ENCODE results near the gene SPTBN1. TPM values are rescaled to one million over a fixed set of nuclear protein-coding genes. Genes with fewer than 3 reads are reported as not detected.

Gene SPTBN1
- total and polyA plus RNA-seq, 2 experiments from 2014 or later, result 57.7 to 187 TPM

DNA sequence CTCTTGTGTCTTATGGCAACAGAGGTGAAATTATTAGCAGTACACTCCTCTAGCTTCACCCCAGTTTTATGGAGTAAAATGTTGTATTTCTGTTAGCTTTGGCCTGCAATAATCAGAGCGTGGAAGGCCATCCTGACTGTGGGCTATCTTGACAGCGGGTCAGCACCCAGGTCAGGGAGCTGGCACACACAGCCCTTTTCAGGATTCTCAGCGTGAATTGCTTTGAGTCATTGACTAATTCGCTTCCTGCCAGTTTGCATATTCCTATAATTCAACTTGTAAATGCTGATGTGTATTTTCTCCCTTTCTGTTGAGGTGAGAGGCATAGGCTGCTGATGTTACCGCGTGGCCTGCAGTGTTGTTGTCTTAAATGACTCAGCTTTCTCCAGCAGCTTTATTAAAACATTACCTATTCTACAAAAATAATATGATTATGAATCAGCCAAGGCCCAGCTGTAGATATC, 157.7 kb downstream of the SPTBN1 start:
- no peaks in the 10 kb centered on the region for H3K27me3 ChIP-seq (replicated peaks; ENCODE audit: insufficient read depth)
- peaks cover 47% of the 10 kb centered on the region for H3K36me3 ChIP-seq (ENCODE audit: low read depth)
- peaks cover 9% of the 10 kb centered on the region; the same call in 1 of the 2 replicates for H3F3A ChIP-seq (ENCODE audit: insufficient read depth)
- DNase-seq, result peak; percentile 17
- H3K4me3 ChIP-seq, result no peak overlapping the region
- in situ Hi-C loops (cut with MboI), result no loop called here
- peaks cover 81% of the 10 kb centered on the region for H3K79me2 ChIP-seq (ENCODE audit: insufficient read depth)
- H3K27ac ChIP-seq, result no peak overlapping the region
- H2AFZ ChIP-seq, result no peak overlapping the region
- no peaks in the 10 kb centered on the region for H3K9me3 ChIP-seq (ENCODE audit: low read depth)
- no peak overlapping the region for H3K4me2 ChIP-seq (ENCODE audit: unreplicated experiment)
- WGBS, 2 experiments (ENCODE audit: low coverage in 1 of 2, low lambda C conversion rate in 2 of 2, missing lambda C conversion rate in 2 of 2), result 91 to 94% methylated on average over 6 of the region's 6 CpGs
- no peaks in the 10 kb centered on the region for H3K9me2 ChIP-seq (ENCODE audit: insufficient read depth)
- no peak for TF ChIP-seq EZH2phosphoT487 (IDR thresholded peaks at IDR 0.05; ENCODE audit: insufficient read depth, low read depth)
- TF ChIP-seq EZH2 (IDR thresholded peaks at IDR 0.05; ENCODE audit: insufficient read depth, poor library complexity, severe bottlenecking), result no peak
- H4K20me1 ChIP-seq (ENCODE audit: insufficient read depth), result peaks cover 10% of the 10 kb centered on the region; the same call in 1 of the 2 replicates
- peaks cover 13% of the 10 kb centered on the region for H3K4me1 ChIP-seq (ENCODE audit: insufficient read depth)
- H3K9ac ChIP-seq, result no peak overlapping the region

GRCh38 chr2:54614819-54615218, 158.7 kb downstream of the SPTBN1 start:
- H3K27me3 ChIP-seq (replicated peaks; ENCODE audit: insufficient read depth), result no peaks in the 10 kb centered on the region
- H2AFZ ChIP-seq, result no peak overlapping the region
- H3K9me3 ChIP-seq (ENCODE audit: low read depth), result no peaks in the 10 kb centered on the region
- H3F3A ChIP-seq (ENCODE audit: insufficient read depth), result peaks cover 9% of the 10 kb centered on the region; the same call in 1 of the 2 replicates
- H3K9me2 ChIP-seq (ENCODE audit: insufficient read depth), result no peaks in the 10 kb centered on the region
- peaks cover 13% of the 10 kb centered on the region for H3K4me1 ChIP-seq (ENCODE audit: insufficient read depth)
- DNase-seq, result no peak
- no peak overlapping the region for H3K4me2 ChIP-seq (ENCODE audit: unreplicated experiment)
- peaks cover 57% of the 10 kb centered on the region for H3K36me3 ChIP-seq (ENCODE audit: low read depth)
- no peak overlapping the region for H3K27ac ChIP-seq
- TF ChIP-seq EZH2 (IDR thresholded peaks at IDR 0.05; ENCODE audit: insufficient read depth, poor library complexity, severe bottlenecking) (no peak), EZH2phosphoT487 (IDR thresholded peaks at IDR 0.05; ENCODE audit: insufficient read depth, low read depth) (no peak)
- 0 out of 2 replicates have a peak, but pooled peaks cover 4% of the 10 kb centered on the region for H4K20me1 ChIP-seq (ENCODE audit: insufficient read depth)
- H3K4me3 ChIP-seq, result no peak overlapping the region
- no peak overlapping the region for H3K9ac ChIP-seq
- in situ Hi-C loops (cut with MboI), result no loop called here
- peaks cover 71% of the 10 kb centered on the region for H3K79me2 ChIP-seq (ENCODE audit: insufficient read depth)

DNA sequence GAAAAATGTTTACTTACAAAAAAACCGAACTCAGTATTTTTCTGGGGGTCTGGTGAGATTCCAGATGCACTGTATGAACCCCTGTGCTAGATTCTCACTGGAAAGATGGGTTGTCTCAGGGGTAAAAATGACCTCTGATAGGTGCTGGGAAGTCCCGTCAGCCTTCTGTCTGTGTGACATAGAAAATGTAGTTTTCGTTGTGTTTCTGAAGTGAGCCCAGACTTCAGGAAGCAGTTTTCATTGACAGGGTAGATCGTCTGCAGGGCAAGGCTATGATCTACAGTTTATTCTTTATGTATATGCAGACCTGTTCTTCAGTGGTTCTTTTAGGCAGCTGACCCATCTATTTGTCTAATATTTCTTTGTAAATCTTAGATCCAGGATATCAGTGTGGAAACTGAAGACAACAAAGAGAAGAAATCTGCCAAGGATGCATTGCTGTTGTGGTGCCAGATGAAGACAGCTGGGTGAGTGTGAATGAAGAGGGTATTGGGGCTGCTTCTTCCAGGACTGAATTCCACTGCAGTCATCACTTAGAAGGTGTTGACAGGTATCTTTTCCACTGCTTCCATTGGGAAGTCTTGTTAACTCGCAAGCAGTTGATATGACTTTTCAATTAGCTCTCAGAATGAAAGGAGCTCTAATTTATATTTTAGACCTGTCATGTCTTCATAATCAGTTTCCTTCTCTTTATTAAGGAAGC, 159.9 kb downstream of the SPTBN1 start:
- Histone ChIP-seq H3K79me2 (ENCODE audit: insufficient read depth) (peaks cover 60% of the 10 kb centered on the region), H2AFZ (no peak overlapping the region)
- in situ Hi-C loops (cut with MboI), result no loop called here

GRCh38 chr2:54617409-54617808, 161.3 kb downstream of the SPTBN1 start:
- no peaks in the 10 kb centered on the region for H3K4me1 ChIP-seq (ENCODE audit: insufficient read depth)
- H3K9me2 ChIP-seq (ENCODE audit: insufficient read depth), result no peaks in the 10 kb centered on the region
- H3K27me3 ChIP-seq (replicated peaks; ENCODE audit: insufficient read depth), result no peaks in the 10 kb centered on the region
- H3K4me2 ChIP-seq (ENCODE audit: unreplicated experiment), result no peak overlapping the region
- 0 out of 2 replicates have a peak, but pooled peaks cover 5% of the 10 kb centered on the region for H3F3A ChIP-seq (ENCODE audit: insufficient read depth)
- H3K9me3 ChIP-seq (ENCODE audit: low read depth), result no peaks in the 10 kb centered on the region
- H3K79me2 ChIP-seq (ENCODE audit: insufficient read depth), result peaks cover 47% of the 10 kb centered on the region
- H4K20me1 ChIP-seq (ENCODE audit: insufficient read depth), result no peaks in the 10 kb centered on the region
- no peak for TF ChIP-seq EZH2 (IDR thresholded peaks at IDR 0.05; ENCODE audit: insufficient read depth, poor library complexity, severe bottlenecking)
- TF ChIP-seq EZH2phosphoT487 (IDR thresholded peaks at IDR 0.05; ENCODE audit: insufficient read depth, low read depth), result no peak
- H3K27ac ChIP-seq, result no peak overlapping the region
- no peak overlapping the region for H2AFZ ChIP-seq
- DNase-seq, result no peak
- in situ Hi-C loops (cut with MboI), result no loop called here
- H3K36me3 ChIP-seq (ENCODE audit: low read depth), result peaks cover 72% of the 10 kb centered on the region
- H3K4me3 ChIP-seq, result no peak overlapping the region
- 87 to 94% methylated on average over 7 of the region's 7 CpGs for WGBS, 2 experiments (ENCODE audit: low coverage in 1 of 2, low lambda C conversion rate in 2 of 2, missing lambda C conversion rate in 2 of 2)
- no peak overlapping the region for H3K9ac ChIP-seq

More for the DNA sequence above, 159.9 kb downstream of the SPTBN1 start:
- Histone ChIP-seq H3K9me3 (ENCODE audit: low read depth) (no peaks in the 10 kb centered on the region), H4K20me1 (ENCODE audit: insufficient read depth) (no peaks in the 10 kb centered on the region), H3K4me3 (no peak overlapping the region), H3K27ac (no peak overlapping the region), H3K4me1 (ENCODE audit: insufficient read depth) (peaks cover 2% of the 10 kb centered on the region), H3K36me3 (ENCODE audit: low read depth) (peaks cover 61% of the 10 kb centered on the region), H3K9ac (no peak overlapping the region), H3K9me2 (ENCODE audit: insufficient read depth) (no peaks in the 10 kb centered on the region), H3K4me2 (ENCODE audit: unreplicated experiment) (no peak overlapping the region), H3F3A (ENCODE audit: insufficient read depth) (0 out of 2 replicates have a peak, but pooled peaks cover 5% of the 10 kb centered on the region), H3K27me3 (replicated peaks; ENCODE audit: insufficient read depth) (no peaks in the 10 kb centered on the region)
- 86% methylated on average over 5 of the region's 5 CpGs for WGBS, 2 experiments (ENCODE audit: low coverage in 1 of 2, low lambda C conversion rate in 2 of 2, missing lambda C conversion rate in 2 of 2)
- DNase-seq, result no peak
- TF ChIP-seq EZH2phosphoT487 (IDR thresholded peaks at IDR 0.05; ENCODE audit: insufficient read depth, low read depth), result no peak
- TF ChIP-seq EZH2 (IDR thresholded peaks at IDR 0.05; ENCODE audit: insufficient read depth, poor library complexity, severe bottlenecking), result no peak

Data from GM23248 (cell line).